ENCODE results near the gene PMPCA. TPM values are rescaled to one million over a fixed set of nuclear protein-coding genes. Genes with fewer than 3 reads are reported as not detected.

PMPCA gene
- polyA plus RNA-seq, 1 of the 3 experiments (the other 2 are of a cell fraction) = 125 TPM

DNA sequence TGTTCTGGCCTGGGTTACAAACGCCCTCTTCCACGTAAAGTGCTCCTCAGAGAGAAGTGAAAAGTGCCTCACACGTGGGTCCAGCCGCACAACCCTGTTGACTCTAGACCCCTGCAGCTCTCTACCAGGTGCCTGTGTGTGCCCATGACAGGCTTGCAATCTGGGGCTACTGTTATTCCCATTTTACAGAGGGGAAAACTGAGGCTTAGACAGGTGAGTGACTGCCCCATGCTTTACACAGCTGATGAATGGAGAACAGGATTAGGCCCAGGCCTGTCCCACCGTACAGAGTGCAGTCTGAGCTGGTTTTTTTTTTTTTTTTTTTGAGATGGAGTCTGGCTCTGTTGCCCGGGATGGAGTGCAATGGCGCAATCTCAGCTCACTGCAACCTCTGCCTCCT lies 35.3 kb downstream of the PMPCA start:
- Histone ChIP-seq H3K4me1 (ENCODE audit: control insufficient read depth in 1 of 2, insufficient read depth in 2 of 2, low read depth in 1 of 2, low read length in 1 of 2) (no peaks in the 10 kb centered on the region), H3F3A (replicated peaks; ENCODE audit: insufficient read depth) (peaks cover 20% of the 10 kb centered on the region), H3K9me2 (no peaks in the 10 kb centered on the region), H3K4me2 (no peak overlapping the region), H3K27me3 (ENCODE audit: insufficient read depth) (no peaks in the 10 kb centered on the region), H3K9me3 (no peaks in the 10 kb centered on the region), H3K4me3 (ENCODE audit: low read depth in 2 of 2, low read length in 1 of 2) (no peak overlapping the region), H2AFZ (ENCODE audit: low read depth) (no peak overlapping the region), H4K20me1 (ENCODE audit: insufficient read depth) (peaks cover 12% of the 10 kb centered on the region), H3K9ac (no peak overlapping the region), H3K27ac (ENCODE audit: low read depth in 2 of 2, low read length in 1 of 2) (no peak overlapping the region), H3K79me2 (ENCODE audit: insufficient read depth) (no peaks in the 10 kb centered on the region; the same call in 1 of the 2 replicates), H3K36me3 (replicated peaks in 1 of 2; ENCODE audit: control insufficient read depth in 1 of 2, insufficient read depth in 2 of 2, low read length in 1 of 2) (peaks cover 43 to 82% of the 10 kb centered on the region in 2 experiments)
- TF ChIP-seq TEAD4 (IDR thresholded peaks at IDR 0.05; ENCODE audit: borderline replicate concordance, insufficient read depth) = no peak
- no peak for TF ChIP-seq EZH2phosphoT487 (IDR thresholded peaks at IDR 0.05; ENCODE audit: borderline replicate concordance, low read depth)
- no peak for TF ChIP-seq SIN3A (IDR thresholded peaks at IDR 0.05; ENCODE audit: borderline replicate concordance, low read depth, low read length)
- no peak for TF ChIP-seq POLR2AphosphoS5 (IDR thresholded peaks at IDR 0.05; ENCODE audit: low read depth, low read length)
- TF ChIP-seq RXRA (IDR thresholded peaks at IDR 0.05; ENCODE audit: borderline replicate concordance, low read depth) = no peak
- no peak for TF ChIP-seq MXI1 (IDR thresholded peaks at IDR 0.05; ENCODE audit: low read depth, low read length)
- no peak for TF ChIP-seq NRF1 (IDR thresholded peaks at IDR 0.05; ENCODE audit: low read depth, low read length)
- no peak for TF ChIP-seq JUND (IDR thresholded peaks at IDR 0.05)
- TF ChIP-seq, protein P1, sequence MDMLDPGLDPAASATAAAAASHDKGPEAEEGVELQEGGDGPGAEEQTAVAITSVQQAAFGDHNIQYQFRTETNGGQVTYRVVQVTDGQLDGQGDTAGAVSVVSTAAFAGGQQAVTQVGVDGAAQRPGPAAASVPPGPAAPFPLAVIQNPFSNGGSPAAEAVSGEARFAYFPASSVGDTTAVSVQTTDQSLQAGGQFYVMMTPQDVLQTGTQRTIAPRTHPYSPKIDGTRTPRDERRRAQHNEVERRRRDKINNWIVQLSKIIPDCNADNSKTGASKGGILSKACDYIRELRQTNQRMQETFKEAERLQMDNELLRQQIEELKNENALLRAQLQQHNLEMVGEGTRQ (IDR thresholded peaks at IDR 0.05; ENCODE audit: borderline replicate concordance, low read depth, low read length) = no peak
- TF ChIP-seq RFX5 (IDR thresholded peaks at IDR 0.05; ENCODE audit: low read length) = no peak
- TF ChIP-seq, protein P2, sequence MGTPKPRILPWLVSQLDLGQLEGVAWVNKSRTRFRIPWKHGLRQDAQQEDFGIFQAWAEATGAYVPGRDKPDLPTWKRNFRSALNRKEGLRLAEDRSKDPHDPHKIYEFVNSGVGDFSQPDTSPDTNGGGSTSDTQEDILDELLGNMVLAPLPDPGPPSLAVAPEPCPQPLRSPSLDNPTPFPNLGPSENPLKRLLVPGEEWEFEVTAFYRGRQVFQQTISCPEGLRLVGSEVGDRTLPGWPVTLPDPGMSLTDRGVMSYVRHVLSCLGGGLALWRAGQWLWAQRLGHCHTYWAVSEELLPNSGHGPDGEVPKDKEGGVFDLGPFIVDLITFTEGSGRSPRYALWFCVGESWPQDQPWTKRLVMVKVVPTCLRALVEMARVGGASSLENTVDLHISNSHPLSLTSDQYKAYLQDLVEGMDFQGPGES (IDR thresholded peaks at IDR 0.05; ENCODE audit: low read depth, low read length) = no peak
- TF ChIP-seq FOXJ3 (CRISPR knock-in tag; IDR thresholded peaks at IDR 0.05) = no peak
- TF ChIP-seq, protein P3, sequence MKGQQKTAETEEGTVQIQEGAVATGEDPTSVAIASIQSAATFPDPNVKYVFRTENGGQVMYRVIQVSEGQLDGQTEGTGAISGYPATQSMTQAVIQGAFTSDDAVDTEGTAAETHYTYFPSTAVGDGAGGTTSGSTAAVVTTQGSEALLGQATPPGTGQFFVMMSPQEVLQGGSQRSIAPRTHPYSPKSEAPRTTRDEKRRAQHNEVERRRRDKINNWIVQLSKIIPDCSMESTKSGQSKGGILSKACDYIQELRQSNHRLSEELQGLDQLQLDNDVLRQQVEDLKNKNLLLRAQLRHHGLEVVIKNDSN (IDR thresholded peaks at IDR 0.05; ENCODE audit: borderline replicate concordance, low read depth) = no peak
- no peak for TF ChIP-seq NFIC (IDR thresholded peaks at IDR 0.05; ENCODE audit: borderline replicate concordance)
- TF ChIP-seq YY1 (IDR thresholded peaks at IDR 0.05; ENCODE audit: low read depth) = no peak
- no peak for TF ChIP-seq FOSL2 (IDR thresholded peaks at IDR 0.05; ENCODE audit: borderline replicate concordance, low read depth)
- TF ChIP-seq FOXM1 (IDR thresholded peaks at IDR 0.05; ENCODE audit: low read depth) = no peak
- TF ChIP-seq CHD2 (IDR thresholded peaks at IDR 0.05; ENCODE audit: low read length, partially characterized antibody) = no peak
- no peak for TF ChIP-seq TCF12 (IDR thresholded peaks at IDR 0.05)
- 96% methylated on average over 7 of the region's 7 CpGs for WGBS (ENCODE audit: low lambda C conversion rate)
- POLR2A ChIA-PET = no interaction called here
- CTCF ChIA-PET = interaction anchor here (0.9 to 1.8 kb wide), 3 partner anchors 36 to 42 kb away, joined by 3 to 5 read pairs (median 4); no protein-coding TSS in a partner anchor
- no peak for DNase-seq

Data from SK-N-SH (cell line).